Neural cell (in vitro differentiated cells): ENCODE results near the gene B3GALNT2. TPM values are rescaled to one million over a fixed set of nuclear protein-coding genes. Genes with fewer than 3 reads are reported as not detected.
"Not testable (repeated sequence)": the region's sequence is repeated elsewhere in the genome, so short reads cannot be mapped to it uniquely, and the experiment has no call there.

Experiments used
- H2AFZ ChIP-seq: fragments of 200-600, 300-800 bp; sonication (generic), shearing (Covaris generic); 2 replicates; pipeline ENCODE4 v1.6.0; 2014; ENCODE audit warnings: low read depth, mild to moderate bottlenecking, antibody characterized with exemption, low read length, moderate library complexity
- H3F3A ChIP-seq: fragments of 200-600 bp; shearing (Covaris generic); 2 replicates; pipeline ENCODE4 v1.6.1; 2016; ENCODE audit warnings: mild to moderate bottlenecking, moderate library complexity, mixed read lengths, antibody characterized with exemption, low read length; ENCODE audit not compliant: insufficient read depth, poor library complexity, severe bottlenecking
- H3K27ac ChIP-seq: fragments of 200-600, 300-800 bp; sonication (generic), shearing (Covaris generic); 2 replicates; pipeline ENCODE4 v1.5.1; 2014; ENCODE audit warnings: mild to moderate bottlenecking, low read length, moderate library complexity
- H3K27me3 ChIP-seq: fragments of 300-800, 200-600 bp; sonication (generic), shearing (Covaris generic); 2 replicates; pipeline ENCODE4 v1.6.0; 2014; ENCODE audit warnings: mild to moderate bottlenecking, low read depth, low read length, moderate library complexity; ENCODE audit not compliant: insufficient read depth
- H3K36me3 ChIP-seq: fragments of 300-800, 200-600 bp; sonication (generic), shearing (Covaris generic); 2 replicates; pipeline ENCODE4 v1.5.1; 2014; ENCODE audit warnings: mild to moderate bottlenecking, antibody characterized with exemption, low read length, moderate library complexity; ENCODE audit not compliant: insufficient read depth
- H3K4me2 ChIP-seq: fragments of 300-800, 200-600 bp; sonication (generic), shearing (Covaris generic); 2 replicates; pipeline ENCODE4 v1.6.0; 2014; ENCODE audit warnings: mild to moderate bottlenecking, low read length
- H3K4me3 ChIP-seq: fragments of 300-800, 200-600 bp; sonication (generic), shearing (Covaris generic); 2 replicates; pipeline ENCODE4 v1.5.1; 2014; ENCODE audit warnings: mild to moderate bottlenecking, low read length, moderate library complexity
- H3K79me2 ChIP-seq: fragments of 200-600 bp; shearing (Covaris generic); replicated peaks from 2 replicates; pipeline ENCODE4 v1.6.0; 2014; ENCODE audit warnings: mild to moderate bottlenecking, low read length, moderate library complexity; ENCODE audit not compliant: insufficient read depth
- H3K9ac ChIP-seq: fragments of 300-800, 200-600 bp; sonication (generic), shearing (Covaris generic); 2 replicates; pipeline ENCODE4 v1.6.1; 2016; ENCODE audit warnings: mild to moderate bottlenecking, low read length, mixed read lengths
- H3K9me2 ChIP-seq: fragments of 200-600 bp; shearing (Covaris generic); 2 replicates; pipeline ENCODE4 v1.6.1; 2016; ENCODE audit warnings: mild to moderate bottlenecking, low read length, mixed read lengths; ENCODE audit not compliant: insufficient read depth
- H3K9me3 ChIP-seq: fragments of 200-600, 300-800 bp; sonication (generic), shearing (Covaris generic); 2 replicates; pipeline ENCODE4 v1.6.1; 2016; ENCODE audit warnings: mild to moderate bottlenecking, mixed run types, low read length, moderate library complexity, mixed read lengths
- H4K20me1 ChIP-seq: fragments of 200-600 bp; shearing (Covaris generic); 2 replicates; pipeline ENCODE4 v1.6.1; 2016; ENCODE audit warnings: mild to moderate bottlenecking, mixed run types; ENCODE audit not compliant: insufficient read depth
- EP300 ChIP-seq: fragments of 450-650 bp; conservative IDR thresholded peaks from 2 replicates; pipeline ENCODE4 v1.6.1; 2014; ENCODE audit warnings: antibody characterized with exemption, mild to moderate bottlenecking, moderate library complexity; ENCODE audit not compliant: poor library complexity, severe bottlenecking
- EZH2 ChIP-seq: fragments of 200-600, 300-800 bp; shearing (Covaris generic), sonication (generic); IDR thresholded peaks from 2 replicates; pipeline ENCODE4 v1.6.1; 2014; ENCODE audit warnings: antibody characterized with exemption, low read length, borderline replicate concordance, mild to moderate bottlenecking; ENCODE audit not compliant: insufficient read depth, poor library complexity, severe bottlenecking
- MXI1 ChIP-seq: fragments of 450-650 bp; conservative IDR thresholded peaks from 2 replicates; pipeline ENCODE4 v1.6.1; 2014; ENCODE audit warnings: antibody characterized with exemption, mild to moderate bottlenecking; ENCODE audit not compliant: poor library complexity, severe bottlenecking
- POLR2AphosphoS5 ChIP-seq: IDR thresholded peaks from 2 replicates; pipeline ENCODE4 v1.6.1; 2012
- RAD21 ChIP-seq: fragments of 450-650 bp; conservative IDR thresholded peaks from 2 replicates; pipeline ENCODE4 v1.6.1; 2014; ENCODE audit warnings: antibody characterized with exemption, mild to moderate bottlenecking, moderate library complexity
- SMC3 ChIP-seq: fragments of 450-650 bp; conservative IDR thresholded peaks from 2 replicates; pipeline ENCODE4 v1.6.1; 2014; ENCODE audit warnings: antibody characterized with exemption, mild to moderate bottlenecking, moderate library complexity; ENCODE audit not compliant: poor library complexity
- TAF1 ChIP-seq: IDR thresholded peaks from 2 replicates; pipeline ENCODE4 v1.6.1; 2012; ENCODE audit warnings: low read depth
- polyA plus RNA-seq: library from polyadenylated mRNA; depleted of rRNA; stranded (reverse); fragments of >200 nt; gene quantifications from 2 replicates; pipeline ENCODE4 v1.2.3, GENCODE V29; 2014
- TF ChIP-seq, protein P1 (sequence below): IDR thresholded peaks from 2 replicates; pipeline ENCODE4 v1.6.1; 2012; ENCODE audit warnings: borderline replicate concordance
- TF ChIP-seq, protein P2 (sequence below): fragments of 450-650 bp; IDR thresholded peaks from 2 replicates; pipeline ENCODE4 v1.5.1; 2014; ENCODE audit warnings: antibody characterized with exemption, mild to moderate bottlenecking, moderate library complexity; ENCODE audit not compliant: poor library complexity, severe bottlenecking

B3GALNT2 gene
- polyA plus RNA-seq, 1 donor from 2014 or later, result 29.0 TPM

DNA sequence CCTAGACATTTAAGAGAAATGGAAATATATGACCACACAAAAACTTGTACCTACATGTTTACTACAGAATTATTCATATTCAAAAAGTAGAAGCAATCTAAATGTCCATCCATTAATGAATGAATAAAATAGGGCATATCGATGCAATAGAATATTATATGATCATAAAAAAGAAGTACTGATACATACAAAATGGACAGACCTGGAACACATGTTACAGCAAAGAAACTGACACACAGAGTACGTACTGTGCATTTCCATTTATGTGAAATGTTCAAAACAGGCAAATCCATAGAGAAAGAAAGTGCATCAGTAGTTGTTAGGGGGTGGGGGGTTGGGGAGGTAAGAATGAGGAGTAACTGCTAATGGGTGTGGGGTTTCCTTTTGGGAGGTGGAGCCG is 39.2 kb downstream of the B3GALNT2 start:
- no peak overlapping the region for H3K4me2 ChIP-seq
- H3K9me2 ChIP-seq, result no peaks in the 10 kb centered on the region
- peaks cover 12% of the 10 kb centered on the region for H3K36me3 ChIP-seq
- no peaks in the 10 kb centered on the region for H3K9me3 ChIP-seq
- H3F3A ChIP-seq, result no peaks in the 10 kb centered on the region
- H3K4me3 ChIP-seq, result no peak overlapping the region
- no peak for TF ChIP-seq POLR2AphosphoS5
- no peak for TF ChIP-seq SMC3
- no peak for TF ChIP-seq MXI1
- TF ChIP-seq, protein P1, sequence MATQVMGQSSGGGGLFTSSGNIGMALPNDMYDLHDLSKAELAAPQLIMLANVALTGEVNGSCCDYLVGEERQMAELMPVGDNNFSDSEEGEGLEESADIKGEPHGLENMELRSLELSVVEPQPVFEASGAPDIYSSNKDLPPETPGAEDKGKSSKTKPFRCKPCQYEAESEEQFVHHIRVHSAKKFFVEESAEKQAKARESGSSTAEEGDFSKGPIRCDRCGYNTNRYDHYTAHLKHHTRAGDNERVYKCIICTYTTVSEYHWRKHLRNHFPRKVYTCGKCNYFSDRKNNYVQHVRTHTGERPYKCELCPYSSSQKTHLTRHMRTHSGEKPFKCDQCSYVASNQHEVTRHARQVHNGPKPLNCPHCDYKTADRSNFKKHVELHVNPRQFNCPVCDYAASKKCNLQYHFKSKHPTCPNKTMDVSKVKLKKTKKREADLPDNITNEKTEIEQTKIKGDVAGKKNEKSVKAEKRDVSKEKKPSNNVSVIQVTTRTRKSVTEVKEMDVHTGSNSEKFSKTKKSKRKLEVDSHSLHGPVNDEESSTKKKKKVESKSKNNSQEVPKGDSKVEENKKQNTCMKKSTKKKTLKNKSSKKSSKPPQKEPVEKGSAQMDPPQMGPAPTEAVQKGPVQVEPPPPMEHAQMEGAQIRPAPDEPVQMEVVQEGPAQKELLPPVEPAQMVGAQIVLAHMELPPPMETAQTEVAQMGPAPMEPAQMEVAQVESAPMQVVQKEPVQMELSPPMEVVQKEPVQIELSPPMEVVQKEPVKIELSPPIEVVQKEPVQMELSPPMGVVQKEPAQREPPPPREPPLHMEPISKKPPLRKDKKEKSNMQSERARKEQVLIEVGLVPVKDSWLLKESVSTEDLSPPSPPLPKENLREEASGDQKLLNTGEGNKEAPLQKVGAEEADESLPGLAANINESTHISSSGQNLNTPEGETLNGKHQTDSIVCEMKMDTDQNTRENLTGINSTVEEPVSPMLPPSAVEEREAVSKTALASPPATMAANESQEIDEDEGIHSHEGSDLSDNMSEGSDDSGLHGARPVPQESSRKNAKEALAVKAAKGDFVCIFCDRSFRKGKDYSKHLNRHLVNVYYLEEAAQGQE, result no peak
- TF ChIP-seq EP300, result no peak
- TF ChIP-seq EZH2, result no peak
- TF ChIP-seq RAD21, result no peak
- TF ChIP-seq, protein P2, sequence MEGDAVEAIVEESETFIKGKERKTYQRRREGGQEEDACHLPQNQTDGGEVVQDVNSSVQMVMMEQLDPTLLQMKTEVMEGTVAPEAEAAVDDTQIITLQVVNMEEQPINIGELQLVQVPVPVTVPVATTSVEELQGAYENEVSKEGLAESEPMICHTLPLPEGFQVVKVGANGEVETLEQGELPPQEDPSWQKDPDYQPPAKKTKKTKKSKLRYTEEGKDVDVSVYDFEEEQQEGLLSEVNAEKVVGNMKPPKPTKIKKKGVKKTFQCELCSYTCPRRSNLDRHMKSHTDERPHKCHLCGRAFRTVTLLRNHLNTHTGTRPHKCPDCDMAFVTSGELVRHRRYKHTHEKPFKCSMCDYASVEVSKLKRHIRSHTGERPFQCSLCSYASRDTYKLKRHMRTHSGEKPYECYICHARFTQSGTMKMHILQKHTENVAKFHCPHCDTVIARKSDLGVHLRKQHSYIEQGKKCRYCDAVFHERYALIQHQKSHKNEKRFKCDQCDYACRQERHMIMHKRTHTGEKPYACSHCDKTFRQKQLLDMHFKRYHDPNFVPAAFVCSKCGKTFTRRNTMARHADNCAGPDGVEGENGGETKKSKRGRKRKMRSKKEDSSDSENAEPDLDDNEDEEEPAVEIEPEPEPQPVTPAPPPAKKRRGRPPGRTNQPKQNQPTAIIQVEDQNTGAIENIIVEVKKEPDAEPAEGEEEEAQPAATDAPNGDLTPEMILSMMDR, result no peak
- TF ChIP-seq TAF1, result no peak
- no peaks in the 10 kb centered on the region for H4K20me1 ChIP-seq
- H3K27ac ChIP-seq, result no peak overlapping the region
- H2AFZ ChIP-seq, result no peak overlapping the region
- H3K9ac ChIP-seq, result no peak overlapping the region
- H3K79me2 ChIP-seq, result no peaks in the 10 kb centered on the region
- H3K27me3 ChIP-seq, result no peaks in the 10 kb centered on the region

DNA sequence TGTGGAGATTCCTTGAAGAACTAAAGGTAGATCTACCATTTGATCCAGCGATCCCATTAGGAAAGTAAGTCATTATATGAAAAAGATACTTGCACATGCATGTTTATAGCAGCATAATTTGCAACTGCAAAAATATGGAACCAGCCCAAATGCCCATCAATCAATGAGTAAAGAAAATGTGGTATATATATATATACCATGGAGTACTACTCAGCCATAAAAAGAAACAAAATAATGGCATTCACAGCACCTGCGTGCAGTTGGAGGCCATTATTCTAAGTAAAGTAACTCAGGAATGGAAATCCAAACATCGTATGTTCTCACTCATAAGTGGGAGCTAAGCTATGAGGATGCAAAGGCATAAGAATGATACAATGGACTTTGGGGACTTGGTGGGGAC is 41.4 kb downstream of the B3GALNT2 start:
- H2AFZ ChIP-seq, H3K9me2 ChIP-seq, H3F3A ChIP-seq, H3K79me2 ChIP-seq, H3K9ac ChIP-seq, H3K27me3 ChIP-seq, H3K4me3 ChIP-seq, H3K4me2 ChIP-seq, H3K27ac ChIP-seq, H3K9me3 ChIP-seq, H4K20me1 ChIP-seq: not testable (repeated sequence)
- peaks cover 12% of the 10 kb centered on the region for H3K36me3 ChIP-seq

DNA sequence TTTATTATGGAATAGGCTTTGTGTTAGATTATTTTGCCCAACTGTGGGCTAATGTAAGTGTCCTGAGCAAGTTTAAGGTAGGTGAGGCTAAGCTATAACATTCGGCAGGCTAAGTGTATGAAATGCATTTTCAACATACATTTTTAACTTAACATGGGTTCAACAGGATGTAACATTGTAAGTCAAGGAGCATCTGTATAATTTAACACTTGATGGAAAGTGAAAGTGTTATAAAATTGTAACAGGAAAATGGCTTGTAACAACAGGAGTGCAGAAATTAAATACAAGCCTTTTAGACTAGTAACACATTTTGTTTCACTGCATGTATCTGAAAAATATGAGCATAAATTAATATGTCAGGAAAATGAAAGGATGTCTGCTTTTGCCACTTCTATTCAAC is 42.3 kb downstream of the B3GALNT2 start:
- H3K36me3 ChIP-seq, result peaks cover 12% of the 10 kb centered on the region
- no peaks in the 10 kb centered on the region for H3K79me2 ChIP-seq
- no peaks in the 10 kb centered on the region for H3K27me3 ChIP-seq
- no peaks in the 10 kb centered on the region for H3F3A ChIP-seq
- H3K4me2 ChIP-seq, result no peak overlapping the region
- H3K9ac ChIP-seq, result no peak overlapping the region
- no peak overlapping the region for H2AFZ ChIP-seq
- no peak overlapping the region for H3K27ac ChIP-seq
- TF ChIP-seq, protein P1, result no peak
- no peak for TF ChIP-seq SMC3
- no peak for TF ChIP-seq EP300
- TF ChIP-seq POLR2AphosphoS5, result no peak
- no peak for TF ChIP-seq MXI1
- TF ChIP-seq EZH2, result no peak
- TF ChIP-seq TAF1, result no peak
- TF ChIP-seq, protein P2, result no peak
- TF ChIP-seq RAD21, result no peak
- H4K20me1 ChIP-seq, result no peaks in the 10 kb centered on the region
- no peak overlapping the region for H3K4me3 ChIP-seq
- no peaks in the 10 kb centered on the region for H3K9me2 ChIP-seq
- no peaks in the 10 kb centered on the region for H3K9me3 ChIP-seq
